ENCODE measurements around the gene ZNF71. TPM values are rescaled to one million over a fixed set of nuclear protein-coding genes. Genes with fewer than 3 reads are reported as not detected.

The ZNF71 gene
- total RNA-seq, 2 donors from 2014 or later, result 6.9 to 9.8 TPM

- Histone ChIP-seq H3K4me1 (peaks cover 0 to 16% of the 10 kb centered on the region in 2 donors), H3K27me3 (no peaks in the 10 kb centered on the region), H3K27ac (peak within 1 kb of the TSS; percentile 83 to 90), H3K9me3 (peaks cover 29 to 77% of the 10 kb centered on the region in 2 donors), H3K4me3 (peak within 1 kb of the TSS; percentile 96 to 97), H3K36me3 (peaks cover 35% of the 10 kb centered on the region)
- no peak for TF ChIP-seq CTCF (IDR thresholded peaks at IDR 0.05)
- peak; percentile 95 for DNase-seq (ENCODE audit: low spot score)
These were observed 27.6 kb upstream of the ZNF71 start, which contains the start of gene ZNF470 for GRCh38 chr19:56567274-56568120. ZNF470 (plus strand) TSS chr19:56567468; CDS start chr19:56570312, 2,844 bp downstream.

GRCh38 chr19:56572589-56572988 lies 22.5 kb upstream of the ZNF71 start:
- no peak overlapping the region for H3K4me3 ChIP-seq

GRCh38 chr19:56573914-56574313 lies 21.2 kb upstream of the ZNF71 start:
- H3K9me3 ChIP-seq, result peaks cover 54 to 98% of the 10 kb centered on the region in 2 donors
- H3K36me3 ChIP-seq, result peaks cover 81% of the 10 kb centered on the region

More at GRCh38 chr19:56572589-56572988, 22.5 kb upstream of the ZNF71 start:
- H3K36me3 ChIP-seq, result peaks cover 83% of the 10 kb centered on the region
- H3K27me3 ChIP-seq, result no peaks in the 10 kb centered on the region
- H3K9me3 ChIP-seq, result peaks cover 41 to 88% of the 10 kb centered on the region in 2 donors
- DNase-seq (ENCODE audit: low spot score), result no peak
- H3K27ac ChIP-seq, result no peak overlapping the region
- H3K4me1 ChIP-seq, result peaks cover 0 to 10% of the 10 kb centered on the region in 2 donors
- TF ChIP-seq CTCF (IDR thresholded peaks at IDR 0.05), result no peak

GRCh38 chr19:56577719-56578602 lies 17.1 kb upstream of the ZNF71 start:
- Histone ChIP-seq H3K36me3 (peaks cover 49% of the 10 kb centered on the region), H3K27me3 (no peaks in the 10 kb centered on the region), H3K27ac (no peak overlapping the region), H3K4me1 (no peaks in the 10 kb centered on the region), H3K4me3 (no peak overlapping the region), H3K9me3 (peaks cover 66 to 100% of the 10 kb centered on the region in 2 donors)
- DNase-seq (ENCODE audit: low spot score), result no peak
- no peak for TF ChIP-seq CTCF (IDR thresholded peaks at IDR 0.05)

More at GRCh38 chr19:56573914-56574313, 21.2 kb upstream of the ZNF71 start:
- no peaks in the 10 kb centered on the region for H3K4me1 ChIP-seq
- DNase-seq (ENCODE audit: low spot score), result no peak
- H3K27me3 ChIP-seq, result no peaks in the 10 kb centered on the region
- no peak overlapping the region for H3K27ac ChIP-seq
- TF ChIP-seq CTCF (IDR thresholded peaks at IDR 0.05), result no peak
- no peak overlapping the region for H3K4me3 ChIP-seq

- Histone ChIP-seq H3K4me1 (peaks cover 0 to 19% of the 10 kb centered on the region in 2 donors), H3K9me3 (no peaks in the 10 kb centered on the region), H3K4me3 (peak overlapping the region; percentile 85 to 97), H3K36me3 (no peaks in the 10 kb centered on the region), H3K27ac (no peak overlapping the region), H3K27me3 (no peaks in the 10 kb centered on the region)
- no peak for TF ChIP-seq CTCF (IDR thresholded peaks at IDR 0.05)
- no peak for DNase-seq (ENCODE audit: low spot score)
These were observed 688 bp upstream of the ZNF71 start for GRCh38 chr19:56594446-56594782.
